GM23338 (cell line): ENCODE results near the gene NFKB1. TPM values are rescaled to one million over a fixed set of nuclear protein-coding genes. Genes with fewer than 3 reads are reported as not detected.

Experiments used
- ATAC-seq: fragments of 200-7000 bp; cut with Tn5 transposase; 3 replicates; pipeline ENCODE4 v1.9.1; 2020
- DNase-seq: peaks from one replicate; pipeline ENCODE4 v3.0.0-alpha.2; 2015; ENCODE audit warnings: low spot score
- H2AFZ ChIP-seq: fragments of 200-600 bp; sonication (generic); 2 replicates; pipeline ENCODE4 v1.8.0; 2016; ENCODE audit warnings: antibody characterized with exemption, mild to moderate bottlenecking, moderate library complexity
- H3F3A ChIP-seq: fragments of 200-600 bp; sonication (generic); replicated peaks from 2 replicates; pipeline ENCODE4 v1.8.0; 2017; ENCODE audit warnings: antibody characterized with exemption, mixed run types, low read depth
- H3K27ac ChIP-seq: fragments of 200-600 bp; sonication (generic); 2 replicates; pipeline ENCODE4 v1.6.1; 2016; ENCODE audit warnings: low read depth
- H3K27me3 ChIP-seq: fragments of 200-600 bp; sonication (generic); 2 replicates; pipeline ENCODE4 v1.8.0; 2016; ENCODE audit warnings: mild to moderate bottlenecking, mixed run types, moderate library complexity; ENCODE audit not compliant: insufficient read depth
- H3K36me3 ChIP-seq: fragments of 200-600 bp; sonication (generic); 2 replicates; pipeline ENCODE4 v1.8.0; 2016; ENCODE audit warnings: mild to moderate bottlenecking; ENCODE audit not compliant: insufficient read depth
- H3K4me1 ChIP-seq: fragments of 200-600 bp; sonication (generic); 2 replicates; pipeline ENCODE4 v1.8.0; 2016; ENCODE audit warnings: mild to moderate bottlenecking, moderate library complexity; ENCODE audit not compliant: insufficient read depth
- H3K4me2 ChIP-seq: fragments of 200-600 bp; sonication (generic); 2 replicates; pipeline ENCODE4 v1.7.1; 2017; ENCODE audit warnings: mixed run types
- H3K4me3 ChIP-seq: fragments of 200-600 bp; sonication (generic); 2 replicates; pipeline ENCODE4 v1.6.1; 2016; ENCODE audit warnings: mixed run types
- H3K79me2 ChIP-seq: fragments of 200-600 bp; sonication (generic); replicated peaks from 2 replicates; pipeline ENCODE4 v1.8.0; 2017; ENCODE audit warnings: mild to moderate bottlenecking; ENCODE audit not compliant: insufficient read depth
- H3K9me2 ChIP-seq: fragments of 200-600 bp; sonication (generic); 2 replicates; pipeline ENCODE4 v1.8.0; 2017; ENCODE audit not compliant: insufficient read depth
- H4K20me1 ChIP-seq: fragments of 200-600 bp; sonication (generic); replicated peaks from 2 replicates; pipeline ENCODE4 v1.8.0; 2017; ENCODE audit warnings: mild to moderate bottlenecking; ENCODE audit not compliant: insufficient read depth
- H3K27ac Mint-ChIP-seq: 2 replicates; pipeline ENCODE4 v1.8.0; 2020; ENCODE audit warnings: inconsistent platforms, mild to moderate bottlenecking, moderate library complexity, mixed read lengths
- H3K27me3 Mint-ChIP-seq: 3 replicates; pipeline ENCODE4 v1.8.0; 2022; ENCODE audit warnings: low read depth, mild to moderate bottlenecking, moderate library complexity, mixed read lengths, inconsistent platforms; ENCODE audit not compliant: insufficient read depth, poor library complexity
- H3K36me3 Mint-ChIP-seq: 3 replicates; pipeline ENCODE4 v1.8.0; 2021; ENCODE audit warnings: low read depth, mild to moderate bottlenecking, inconsistent platforms, moderate library complexity, mixed read lengths
- H3K4me1 Mint-ChIP-seq: 3 replicates; pipeline ENCODE4 v1.8.0; 2020; ENCODE audit warnings: mild to moderate bottlenecking, inconsistent platforms, mixed read lengths
- H3K4me3 Mint-ChIP-seq: 3 replicates; pipeline ENCODE4 v1.8.0; 2021; ENCODE audit warnings: moderate library complexity, mild to moderate bottlenecking, inconsistent platforms, mixed read lengths
- H3K9me3 Mint-ChIP-seq: 3 replicates; pipeline ENCODE4 v1.8.0; 2020; ENCODE audit warnings: moderate library complexity, mild to moderate bottlenecking, inconsistent platforms, mixed read lengths
- CREB1 ChIP-seq: fragments of 250-450 bp; sonication (Bioruptor Pico); IDR thresholded peaks from 2 replicates; pipeline ENCODE4 v1.5.0; 2020; ENCODE audit warnings: low read depth, mild to moderate bottlenecking, moderate library complexity
- EZH2 ChIP-seq: fragments of 200-600 bp; sonication (generic); IDR thresholded peaks from one replicate; pipeline ENCODE4 v1.8.0; 2017; ENCODE audit warnings: antibody characterized with exemption, mild to moderate bottlenecking, low read depth; ENCODE audit not compliant: unreplicated experiment
- EZH2phosphoT487 ChIP-seq: fragments of 200-600 bp; sonication (generic); IDR thresholded peaks from one replicate; pipeline ENCODE4 v1.8.1; 2018; ENCODE audit warnings: antibody characterized with exemption; ENCODE audit not compliant: unreplicated experiment
- JUNB ChIP-seq: IDR thresholded peaks from one replicate; pipeline ENCODE4 v1.6.1; 2016; ENCODE audit warnings: antibody characterized with exemption; ENCODE audit not compliant: unreplicated experiment
- NANOG ChIP-seq: IDR thresholded peaks from 2 replicates; pipeline ENCODE4 v1.6.1; 2016; ENCODE audit warnings: antibody characterized with exemption, borderline replicate concordance
- ZNF114 ChIP-seq: fragments of 250-450 bp; sonication (Bioruptor Pico); IDR thresholded peaks from 2 replicates; pipeline ENCODE4 v1.5.0; 2020; ENCODE audit warnings: mild to moderate bottlenecking, moderate library complexity
- ZNF331 ChIP-seq: fragments of 250-450 bp; sonication (Bioruptor Pico); IDR thresholded peaks from 2 replicates; pipeline ENCODE4 v1.5.0; 2020; ENCODE audit warnings: low read depth, mild to moderate bottlenecking, moderate library complexity
- polyA plus RNA-seq: library from polyadenylated mRNA; unstranded; fragments of >200 nt; fragmentation: Nextera tagmentation; extraction: Ambion mirVana; gene quantifications from 2 replicates; pipeline ENCODE4 v1.2.1, GENCODE V29; 2016
- total RNA-seq: library from RNA; depleted of rRNA; stranded (reverse); fragments of >200 nt; shearing (Covaris generic); gene quantifications from 2 replicates; pipeline ENCODE4 v1.2.3, GENCODE V29; 2014
- TF ChIP-seq, protein P1 (sequence below): fragments of 250-450 bp; sonication (Bioruptor Pico); IDR thresholded peaks from 2 replicates; pipeline ENCODE4 v1.5.0; 2020; ENCODE audit warnings: mild to moderate bottlenecking, moderate library complexity
- TF ChIP-seq, protein P2 (sequence below), 2 experiments: fragments of 200-600 bp in 1 of 2; sonication (generic) in 1 of 2; conservative IDR thresholded peaks; 2 replicates each; pipeline versions ENCODE4 v1.5.1 to v1.6.1; 2016 to 2017; ENCODE audit warnings: antibody characterized with exemption in 2 of 2, low read depth in 2 of 2, mild to moderate bottlenecking in 2 of 2, moderate library complexity in 1 of 2
- TF ChIP-seq, protein P3 (sequence below): IDR thresholded peaks from 2 replicates; pipeline ENCODE4 v1.6.1; 2016; ENCODE audit warnings: antibody characterized with exemption

Gene NFKB1
- total and polyA plus RNA-seq, 2 experiments from 2014 or later: 0.82 to 4.6 TPM

DNA sequence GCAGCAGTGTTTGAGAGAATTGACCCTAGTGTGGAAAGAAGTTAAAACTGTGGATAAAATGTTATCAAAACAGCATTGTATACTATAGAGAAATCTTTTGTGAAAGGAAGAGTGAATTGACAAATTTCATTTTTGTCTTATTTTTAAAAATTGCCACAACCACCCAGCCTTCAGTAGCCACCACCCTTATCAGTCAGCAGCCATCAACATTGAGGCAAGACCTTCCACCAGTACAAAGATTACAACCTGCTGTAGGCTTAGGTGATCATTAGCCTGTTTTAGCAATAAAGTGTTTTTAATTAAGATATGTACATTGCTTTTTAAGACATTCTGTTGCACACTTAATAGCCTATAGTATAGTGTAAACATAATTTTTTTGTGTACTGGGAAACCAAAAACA, 91.1 kb downstream of the NFKB1 start (continued):
- TF ChIP-seq, protein P1, sequence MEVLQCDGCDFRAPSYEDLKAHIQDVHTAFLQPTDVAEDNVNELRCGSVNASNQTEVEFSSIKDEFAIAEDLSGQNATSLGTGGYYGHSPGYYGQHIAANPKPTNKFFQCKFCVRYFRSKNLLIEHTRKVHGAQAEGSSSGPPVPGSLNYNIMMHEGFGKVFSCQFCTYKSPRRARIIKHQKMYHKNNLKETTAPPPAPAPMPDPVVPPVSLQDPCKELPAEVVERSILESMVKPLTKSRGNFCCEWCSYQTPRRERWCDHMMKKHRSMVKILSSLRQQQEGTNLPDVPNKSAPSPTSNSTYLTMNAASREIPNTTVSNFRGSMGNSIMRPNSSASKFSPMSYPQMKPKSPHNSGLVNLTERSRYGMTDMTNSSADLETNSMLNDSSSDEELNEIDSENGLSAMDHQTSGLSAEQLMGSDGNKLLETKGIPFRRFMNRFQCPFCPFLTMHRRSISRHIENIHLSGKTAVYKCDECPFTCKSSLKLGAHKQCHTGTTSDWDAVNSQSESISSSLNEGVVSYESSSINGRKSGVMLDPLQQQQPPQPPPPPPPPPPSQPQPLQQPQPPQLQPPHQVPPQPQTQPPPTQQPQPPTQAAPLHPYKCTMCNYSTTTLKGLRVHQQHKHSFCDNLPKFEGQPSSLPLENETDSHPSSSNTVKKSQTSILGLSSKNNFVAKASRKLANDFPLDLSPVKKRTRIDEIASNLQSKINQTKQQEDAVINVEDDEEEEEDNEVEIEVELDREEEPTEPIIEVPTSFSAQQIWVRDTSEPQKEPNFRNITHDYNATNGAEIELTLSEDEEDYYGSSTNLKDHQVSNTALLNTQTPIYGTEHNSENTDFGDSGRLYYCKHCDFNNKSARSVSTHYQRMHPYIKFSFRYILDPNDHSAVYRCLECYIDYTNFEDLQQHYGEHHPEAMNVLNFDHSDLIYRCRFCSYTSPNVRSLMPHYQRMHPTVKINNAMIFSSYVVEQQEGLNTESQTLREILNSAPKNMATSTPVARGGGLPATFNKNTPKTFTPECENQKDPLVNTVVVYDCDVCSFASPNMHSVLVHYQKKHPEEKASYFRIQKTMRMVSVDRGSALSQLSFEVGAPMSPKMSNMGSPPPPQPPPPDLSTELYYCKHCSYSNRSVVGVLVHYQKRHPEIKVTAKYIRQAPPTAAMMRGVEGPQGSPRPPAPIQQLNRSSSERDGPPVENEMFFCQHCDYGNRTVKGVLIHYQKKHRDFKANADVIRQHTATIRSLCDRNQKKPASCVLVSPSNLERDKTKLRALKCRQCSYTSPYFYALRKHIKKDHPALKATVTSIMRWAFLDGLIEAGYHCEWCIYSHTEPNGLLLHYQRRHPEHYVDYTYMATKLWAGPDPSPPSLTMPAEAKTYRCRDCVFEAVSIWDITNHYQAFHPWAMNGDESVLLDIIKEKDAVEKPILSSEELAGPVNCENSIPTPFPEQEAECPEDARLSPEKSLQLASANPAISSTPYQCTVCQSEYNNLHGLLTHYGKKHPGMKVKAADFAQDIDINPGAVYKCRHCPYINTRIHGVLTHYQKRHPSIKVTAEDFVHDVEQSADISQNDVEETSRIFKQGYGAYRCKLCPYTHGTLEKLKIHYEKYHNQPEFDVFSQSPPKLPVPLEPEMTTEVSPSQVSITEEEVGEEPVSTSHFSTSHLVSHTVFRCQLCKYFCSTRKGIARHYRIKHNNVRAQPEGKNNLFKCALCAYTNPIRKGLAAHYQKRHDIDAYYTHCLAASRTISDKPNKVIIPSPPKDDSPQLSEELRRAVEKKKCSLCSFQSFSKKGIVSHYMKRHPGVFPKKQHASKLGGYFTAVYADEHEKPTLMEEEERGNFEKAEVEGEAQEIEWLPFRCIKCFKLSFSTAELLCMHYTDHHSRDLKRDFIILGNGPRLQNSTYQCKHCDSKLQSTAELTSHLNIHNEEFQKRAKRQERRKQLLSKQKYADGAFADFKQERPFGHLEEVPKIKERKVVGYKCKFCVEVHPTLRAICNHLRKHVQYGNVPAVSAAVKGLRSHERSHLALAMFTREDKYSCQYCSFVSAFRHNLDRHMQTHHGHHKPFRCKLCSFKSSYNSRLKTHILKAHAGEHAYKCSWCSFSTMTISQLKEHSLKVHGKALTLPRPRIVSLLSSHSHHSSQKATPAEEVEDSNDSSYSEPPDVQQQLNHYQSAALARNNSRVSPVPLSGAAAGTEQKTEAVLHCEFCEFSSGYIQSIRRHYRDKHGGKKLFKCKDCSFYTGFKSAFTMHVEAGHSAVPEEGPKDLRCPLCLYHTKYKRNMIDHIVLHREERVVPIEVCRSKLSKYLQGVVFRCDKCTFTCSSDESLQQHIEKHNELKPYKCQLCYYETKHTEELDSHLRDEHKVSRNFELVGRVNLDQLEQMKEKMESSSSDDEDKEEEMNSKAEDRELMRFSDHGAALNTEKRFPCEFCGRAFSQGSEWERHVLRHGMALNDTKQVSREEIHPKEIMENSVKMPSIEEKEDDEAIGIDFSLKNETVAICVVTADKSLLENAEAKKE: no peak
- TF ChIP-seq JUNB (no peak), NANOG (no peak)
- TF ChIP-seq, protein P2, sequence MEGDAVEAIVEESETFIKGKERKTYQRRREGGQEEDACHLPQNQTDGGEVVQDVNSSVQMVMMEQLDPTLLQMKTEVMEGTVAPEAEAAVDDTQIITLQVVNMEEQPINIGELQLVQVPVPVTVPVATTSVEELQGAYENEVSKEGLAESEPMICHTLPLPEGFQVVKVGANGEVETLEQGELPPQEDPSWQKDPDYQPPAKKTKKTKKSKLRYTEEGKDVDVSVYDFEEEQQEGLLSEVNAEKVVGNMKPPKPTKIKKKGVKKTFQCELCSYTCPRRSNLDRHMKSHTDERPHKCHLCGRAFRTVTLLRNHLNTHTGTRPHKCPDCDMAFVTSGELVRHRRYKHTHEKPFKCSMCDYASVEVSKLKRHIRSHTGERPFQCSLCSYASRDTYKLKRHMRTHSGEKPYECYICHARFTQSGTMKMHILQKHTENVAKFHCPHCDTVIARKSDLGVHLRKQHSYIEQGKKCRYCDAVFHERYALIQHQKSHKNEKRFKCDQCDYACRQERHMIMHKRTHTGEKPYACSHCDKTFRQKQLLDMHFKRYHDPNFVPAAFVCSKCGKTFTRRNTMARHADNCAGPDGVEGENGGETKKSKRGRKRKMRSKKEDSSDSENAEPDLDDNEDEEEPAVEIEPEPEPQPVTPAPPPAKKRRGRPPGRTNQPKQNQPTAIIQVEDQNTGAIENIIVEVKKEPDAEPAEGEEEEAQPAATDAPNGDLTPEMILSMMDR (conservative IDR thresholded peaks at IDR 0.05; ENCODE audit: low read depth in 2 of 2): no peak

DNA sequence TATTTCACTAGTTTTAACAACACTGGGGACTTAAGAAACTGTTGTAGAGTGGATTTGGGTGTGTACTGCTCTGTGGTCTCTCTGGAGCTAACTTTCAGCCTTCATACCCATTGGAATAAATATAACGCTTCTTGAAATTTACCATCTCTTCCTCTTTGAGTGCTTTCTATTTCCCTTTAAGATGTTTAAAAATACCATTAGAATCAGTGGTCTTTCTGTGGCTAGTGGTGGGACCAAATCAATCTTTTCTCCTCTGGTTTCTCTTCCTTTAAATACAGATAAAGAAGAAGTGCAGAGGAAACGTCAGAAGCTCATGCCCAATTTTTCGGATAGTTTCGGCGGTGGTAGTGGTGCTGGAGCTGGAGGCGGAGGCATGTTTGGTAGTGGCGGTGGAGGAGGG, 92.0 kb downstream of the NFKB1 start:
- no peak overlapping the region for H3K27ac Mint-ChIP-seq
- Histone ChIP-seq H3K36me3 (no peaks in the 10 kb centered on the region), H3K27ac (no peak overlapping the region), H3K4me1 (no peaks in the 10 kb centered on the region), H2AFZ (no peak overlapping the region), H3K4me3 (no peak overlapping the region), H4K20me1 (no peaks in the 10 kb centered on the region), H3F3A (no peaks in the 10 kb centered on the region), H3K79me2 (no peaks in the 10 kb centered on the region), H3K9me2 (no peaks in the 10 kb centered on the region), H3K27me3 (no peaks in the 10 kb centered on the region), H3K4me2 (no peak overlapping the region)
- ATAC-seq (no peak), DNase-seq (no peak)
- H3K4me1 Mint-ChIP-seq: no peaks in the 10 kb centered on the region
- H3K9me3 Mint-ChIP-seq: peaks cover 3% of the 10 kb centered on the region; the same call in 1 of the 3 replicates
- no peaks in the 10 kb centered on the region for H3K27me3 Mint-ChIP-seq
- peaks cover 3% of the 10 kb centered on the region for H3K36me3 Mint-ChIP-seq
- H3K4me3 Mint-ChIP-seq: no peak overlapping the region
- TF ChIP-seq, protein P3, sequence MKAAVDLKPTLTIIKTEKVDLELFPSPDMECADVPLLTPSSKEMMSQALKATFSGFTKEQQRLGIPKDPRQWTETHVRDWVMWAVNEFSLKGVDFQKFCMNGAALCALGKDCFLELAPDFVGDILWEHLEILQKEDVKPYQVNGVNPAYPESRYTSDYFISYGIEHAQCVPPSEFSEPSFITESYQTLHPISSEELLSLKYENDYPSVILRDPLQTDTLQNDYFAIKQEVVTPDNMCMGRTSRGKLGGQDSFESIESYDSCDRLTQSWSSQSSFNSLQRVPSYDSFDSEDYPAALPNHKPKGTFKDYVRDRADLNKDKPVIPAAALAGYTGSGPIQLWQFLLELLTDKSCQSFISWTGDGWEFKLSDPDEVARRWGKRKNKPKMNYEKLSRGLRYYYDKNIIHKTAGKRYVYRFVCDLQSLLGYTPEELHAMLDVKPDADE: no peak
- TF ChIP-seq JUNB: no peak
- TF ChIP-seq EZH2: no peak
- TF ChIP-seq CREB1: no peak
- TF ChIP-seq EZH2phosphoT487: no peak
- TF ChIP-seq ZNF114 (CRISPR knock-in tag): no peak
- no peak for TF ChIP-seq ZNF331 (CRISPR knock-in tag)
